ENCODE results near the gene SOWAHA. TPM values are rescaled to one million over a fixed set of nuclear protein-coding genes. Genes with fewer than 3 reads are reported as not detected.
"Not testable (repeated sequence)": the region's sequence is repeated elsewhere in the genome, so short reads cannot be mapped to it uniquely, and the experiment has no call there.

SOWAHA gene
- total RNA-seq, 1 donor from 2014 or later, result 5.1 TPM

- no peak for DNase-seq
These were observed 35.0 kb upstream of the SOWAHA start for GRCh38 chr5:132778129-132778528.

GRCh38 chr5:132778856-132779255 is 34.2 kb upstream of the SOWAHA start:
- no peak for DNase-seq

- no peak for DNase-seq
These were observed 33.1 kb upstream of the SOWAHA start for GRCh38 chr5:132779961-132780360.

- no peak for DNase-seq
These were observed 32.5 kb upstream of the SOWAHA start for GRCh38 chr5:132780577-132780976.

GRCh38 chr5:132781029-132781428 is 32.1 kb upstream of the SOWAHA start:
- DNase-seq, result no peak

GRCh38 chr5:132782101-132782500 is 31.0 kb upstream of the SOWAHA start:
- DNase-seq, result no peak

GRCh38 chr5:132785365-132785764 is 27.7 kb upstream of the SOWAHA start:
- no peak for DNase-seq

GRCh38 chr5:132785864-132786263 is 27.2 kb upstream of the SOWAHA start:
- no peak for DNase-seq

GRCh38 chr5:132787076-132787475 is 26.0 kb upstream of the SOWAHA start:
- no peak for DNase-seq

- DNase-seq, result no peak
These were observed 24.6 kb upstream of the SOWAHA start for GRCh38 chr5:132788508-132788907.

GRCh38 chr5:132788990-132789886 is 23.9 kb upstream of the SOWAHA start:
- DNase-seq, result no peak

- no peak for DNase-seq
These were observed 22.8 kb upstream of the SOWAHA start for GRCh38 chr5:132790201-132790865.

GRCh38 chr5:132791026-132791425 is 22.1 kb upstream of the SOWAHA start:
- no peak for DNase-seq

- peak; percentile 71 for DNase-seq
These were observed 15.5 kb upstream of the SOWAHA start for GRCh38 chr5:132797651-132798050.

- DNase-seq, result no peak
These were observed 13.7 kb upstream of the SOWAHA start for GRCh38 chr5:132799392-132799791.

- DNase-seq, result no peak
These were observed 12.6 kb upstream of the SOWAHA start for GRCh38 chr5:132800545-132800944.

GRCh38 chr5:132802044-132802684 is 10.9 kb upstream of the SOWAHA start:
- DNase-seq, result no peak

GRCh38 chr5:132802685-132803066 is 10.4 kb upstream of the SOWAHA start:
- DNase-seq, result not testable (repeated sequence)

GRCh38 chr5:132804219-132804618 is 8.9 kb upstream of the SOWAHA start:
- DNase-seq, result not testable (repeated sequence)

GRCh38 chr5:132805872-132806271 is 7.2 kb upstream of the SOWAHA start:
- not testable (repeated sequence) for DNase-seq

GRCh38 chr5:132806804-132807162 is 6.3 kb upstream of the SOWAHA start:
- not testable (repeated sequence) for DNase-seq

GRCh38 chr5:132807163-132807838 is 5.8 kb upstream of the SOWAHA start:
- no peak for DNase-seq

- no peak for DNase-seq
These were observed 4.7 kb upstream of the SOWAHA start for GRCh38 chr5:132808448-132808847.

All from occipital lobe (tissue), 2 donors.